ENCODE data around the gene SRP68. TPM values are rescaled to one million over a fixed set of nuclear protein-coding genes. Genes with fewer than 3 reads are reported as not detected.
"Not testable (repeated sequence)": the region's sequence is repeated elsewhere in the genome, so short reads cannot be mapped to it uniquely, and the experiment has no call there.

Gene SRP68
- total RNA-seq, 1 experiment from 2014 or later = 21.3 TPM

DNA sequence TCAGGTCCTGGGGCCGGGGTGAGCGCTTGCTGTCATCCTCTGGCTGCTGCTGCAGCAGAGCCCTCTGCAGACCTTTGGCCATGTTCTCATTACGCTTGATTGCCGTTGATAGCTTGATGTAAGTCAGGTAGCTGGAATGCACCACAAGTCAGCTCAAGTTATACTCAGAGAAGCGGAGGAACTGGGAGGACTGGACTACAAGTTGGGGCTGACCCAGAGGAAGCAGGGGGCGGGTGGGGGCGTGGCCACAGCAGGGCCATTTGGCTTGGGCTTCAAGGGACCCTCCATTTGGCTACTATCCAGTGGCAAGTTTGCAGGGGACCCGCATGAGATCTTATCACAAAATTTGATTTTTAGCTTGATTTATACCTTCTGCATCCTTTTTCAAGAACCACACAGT is 26.3 kb downstream of the SRP68 start:
- DNase-seq (ENCODE audit: low spot score) = no peak

DNA sequence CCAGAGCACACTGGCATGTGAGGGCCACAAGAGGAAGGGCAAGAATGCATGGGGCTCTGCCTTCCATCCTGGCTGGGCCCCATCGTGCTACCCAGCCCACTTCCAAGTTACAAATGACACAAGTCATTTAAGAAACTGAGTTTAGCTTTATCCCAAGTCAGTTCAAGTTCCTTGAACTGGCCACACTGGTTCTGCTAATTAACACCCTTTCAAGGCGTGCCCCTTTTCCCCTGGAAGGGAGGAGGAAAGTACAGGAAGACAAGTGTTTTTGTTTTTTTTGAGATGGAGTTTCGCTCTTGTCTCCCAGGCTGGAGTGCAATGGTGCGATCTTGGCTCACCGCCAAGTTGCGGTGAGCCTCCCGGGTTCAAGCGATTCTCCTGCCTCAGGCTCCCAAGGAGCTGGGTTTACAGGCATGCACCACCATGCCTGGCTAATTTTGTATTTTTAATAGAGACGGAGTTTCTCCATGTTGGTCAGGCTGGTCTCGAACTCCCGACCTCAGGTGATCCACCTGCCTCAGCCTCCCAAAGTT is 27.8 kb downstream of the SRP68 start:
- DNase-seq (ENCODE audit: low spot score) = not testable (repeated sequence)

DNA sequence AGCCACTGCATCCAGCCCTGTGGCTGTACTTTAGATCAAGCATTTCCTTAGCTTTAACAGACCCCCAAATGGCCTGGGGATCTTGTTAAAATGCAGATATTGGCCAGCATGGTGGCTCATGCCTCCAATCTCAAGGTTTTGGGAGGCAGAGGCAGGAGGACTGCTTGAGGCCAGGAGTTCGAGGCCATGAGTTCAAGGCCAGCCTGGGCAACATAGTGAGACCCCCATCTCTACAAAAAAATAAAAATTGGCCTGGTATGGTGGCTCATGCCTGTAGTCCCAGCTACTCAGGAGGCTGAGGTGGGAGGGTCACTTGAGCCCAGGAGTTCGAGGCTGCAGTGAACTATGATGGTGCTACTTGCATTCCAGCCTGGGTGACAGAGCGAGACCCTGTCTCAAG is 29.4 kb downstream of the SRP68 start:
- not testable (repeated sequence) for DNase-seq (ENCODE audit: low spot score)

DNA sequence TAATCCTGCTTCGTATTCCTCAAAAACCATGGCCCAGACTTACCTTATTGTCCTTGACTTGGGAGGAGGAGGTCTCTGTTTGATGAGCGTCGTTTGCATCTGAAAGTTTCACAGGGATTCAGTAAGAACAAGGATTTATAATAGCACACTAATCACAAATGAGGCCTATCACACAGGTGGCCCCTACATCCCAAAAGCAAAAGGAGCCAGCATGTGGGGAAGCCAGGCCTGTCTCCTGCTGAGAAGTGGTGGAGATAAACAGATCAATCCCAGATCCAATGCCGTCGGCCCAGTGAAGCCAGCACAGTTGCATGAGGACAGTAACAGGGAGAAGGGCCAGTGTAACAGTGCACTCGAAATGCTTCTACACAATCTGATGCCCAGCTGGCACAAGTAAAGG is 31.9 kb downstream of the SRP68 start:
- DNase-seq (ENCODE audit: low spot score) = no peak

DNA sequence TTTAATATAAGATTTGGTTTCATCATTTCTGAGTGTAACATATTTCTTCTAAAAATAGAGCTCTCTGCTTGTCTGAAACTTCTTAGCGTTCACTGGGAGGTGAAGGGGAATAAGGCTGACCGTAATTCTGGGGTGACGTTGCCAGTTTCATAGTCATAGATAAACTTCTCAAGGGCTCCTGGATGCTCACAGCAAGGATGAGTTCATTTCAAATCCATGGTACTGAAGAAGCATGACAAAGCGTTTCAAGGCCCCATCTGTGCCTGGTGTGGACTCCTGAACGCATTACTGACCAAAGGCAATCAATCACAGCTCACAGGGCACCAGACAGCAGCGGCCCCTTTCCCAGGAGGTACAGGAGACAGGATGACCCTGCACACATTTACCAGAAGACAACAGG is 33.2 kb downstream of the SRP68 start:
- DNase-seq (ENCODE audit: low spot score) = no peak

DNA sequence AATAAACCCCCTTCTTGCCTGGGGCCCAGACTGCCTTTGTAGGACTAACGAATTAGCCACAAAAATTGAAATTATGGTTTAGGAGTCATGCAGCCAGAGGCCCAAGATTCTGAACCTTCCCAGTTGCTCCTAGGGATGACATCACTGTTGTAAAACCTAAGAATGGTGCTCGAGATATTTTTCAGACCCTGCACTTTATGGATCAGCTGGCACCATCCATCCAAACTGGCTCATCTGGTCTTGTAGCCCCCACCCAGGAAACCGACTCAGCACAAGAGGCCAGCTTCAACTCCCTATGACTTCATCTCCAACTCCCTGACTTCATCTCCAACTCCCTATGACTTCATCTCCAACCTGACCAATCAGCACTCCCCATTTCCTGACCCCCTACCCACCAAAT is 34.3 kb downstream of the SRP68 start:
- no peak for DNase-seq (ENCODE audit: low spot score)

DNA sequence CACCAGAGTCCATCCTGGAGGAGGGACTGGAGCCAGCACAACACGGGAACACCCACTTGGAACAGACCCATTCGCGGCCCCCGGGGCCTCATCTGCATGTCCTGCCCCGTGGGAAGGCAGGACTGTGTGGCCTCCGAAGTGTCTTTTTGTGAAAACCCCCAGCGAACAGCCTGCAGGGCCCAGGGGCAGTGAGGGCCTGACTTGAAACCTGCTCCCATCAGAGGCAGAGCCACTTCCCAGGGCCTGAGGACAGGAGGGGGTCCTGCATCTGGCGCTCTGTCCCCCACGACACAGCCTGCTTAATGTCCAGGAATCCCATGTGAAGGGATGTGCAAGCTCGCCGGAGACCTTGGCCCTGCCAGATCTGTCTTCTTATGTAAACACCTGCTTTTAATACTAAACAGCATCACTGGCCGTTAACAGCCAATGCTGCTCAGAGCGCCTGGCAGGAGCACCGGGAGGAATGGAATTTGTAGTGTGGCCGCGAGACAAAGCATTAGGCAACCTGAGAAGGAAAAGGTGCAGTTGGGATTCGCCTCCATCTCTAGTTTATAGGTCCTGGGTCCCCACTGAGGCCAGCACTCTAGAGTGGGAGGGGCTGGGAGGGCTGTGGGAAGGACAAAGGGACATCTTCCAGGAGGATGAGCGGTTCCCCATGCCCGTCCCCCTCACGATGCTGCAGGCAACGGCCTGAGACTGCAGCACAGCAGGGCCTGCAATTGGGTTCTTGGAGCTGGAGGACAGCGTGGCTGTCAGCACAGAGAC is 35.6 kb downstream of the SRP68 start:
- DNase-seq (ENCODE audit: low spot score) = no peak

DNA sequence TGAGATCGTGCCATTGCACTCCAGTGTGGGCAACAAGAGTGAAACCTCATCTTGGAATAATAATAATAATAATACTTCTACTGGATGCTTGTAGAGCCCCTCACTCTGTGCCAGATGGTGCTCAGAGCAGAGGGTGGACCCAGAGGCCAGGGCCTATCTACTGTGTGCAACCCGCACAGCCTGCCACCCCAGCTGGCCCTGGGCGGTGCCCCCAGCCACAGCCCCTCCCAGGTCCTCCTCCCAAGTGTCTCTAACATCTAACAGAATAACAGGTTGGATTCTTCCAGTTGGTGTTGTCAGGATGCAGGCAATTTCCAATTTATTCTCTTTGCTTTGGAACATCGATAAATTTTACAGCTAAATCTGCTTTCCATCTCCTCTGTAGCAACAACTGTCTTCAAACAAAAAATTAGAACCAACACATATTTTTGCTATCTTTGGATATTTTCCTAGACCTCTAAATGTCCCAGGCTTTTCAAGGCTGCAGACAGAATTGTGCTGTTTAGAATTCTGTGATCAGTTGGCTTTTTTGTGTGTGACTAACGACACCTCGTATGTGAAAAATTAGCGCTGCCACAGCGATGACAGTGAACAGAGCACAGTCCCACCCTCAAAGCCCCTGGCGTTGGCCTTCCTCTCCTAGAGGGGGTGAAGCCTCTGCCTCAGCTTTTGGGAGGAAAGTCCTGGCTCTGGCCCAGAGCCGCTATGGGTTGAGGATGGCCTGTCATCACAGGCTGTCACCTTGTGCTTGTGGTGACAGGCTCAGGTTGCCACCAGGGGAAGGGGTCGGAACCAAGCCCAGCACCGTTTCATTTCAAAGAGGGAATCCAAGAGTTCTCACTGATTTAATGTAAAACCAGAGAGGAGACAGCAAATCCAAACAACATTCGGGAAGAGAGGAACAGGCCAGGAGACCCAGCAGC is 37.6 kb downstream of the SRP68 start:
- DNase-seq (ENCODE audit: low spot score) = no peak

DNA sequence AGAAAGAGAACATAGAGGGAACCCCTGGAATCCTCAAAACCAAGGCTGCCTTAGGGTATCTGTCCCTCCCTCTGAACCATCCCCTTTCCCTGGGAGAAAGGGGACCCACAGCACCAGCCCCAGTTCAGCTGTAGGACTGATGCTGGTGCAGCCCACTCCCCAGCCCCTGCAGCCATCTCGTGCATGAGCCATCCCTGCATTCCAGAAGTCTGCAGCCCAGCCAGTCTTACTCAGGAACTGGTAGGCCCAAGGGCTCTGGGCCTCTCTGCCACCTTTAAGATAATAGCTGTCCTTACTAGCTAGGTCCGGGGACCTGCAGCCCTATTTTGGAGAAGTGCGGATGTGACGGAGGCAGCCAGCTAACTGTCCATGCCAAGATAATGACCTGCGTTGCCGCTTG is 39.2 kb downstream of the SRP68 start:
- DNase-seq (ENCODE audit: low spot score) = no peak

DNA sequence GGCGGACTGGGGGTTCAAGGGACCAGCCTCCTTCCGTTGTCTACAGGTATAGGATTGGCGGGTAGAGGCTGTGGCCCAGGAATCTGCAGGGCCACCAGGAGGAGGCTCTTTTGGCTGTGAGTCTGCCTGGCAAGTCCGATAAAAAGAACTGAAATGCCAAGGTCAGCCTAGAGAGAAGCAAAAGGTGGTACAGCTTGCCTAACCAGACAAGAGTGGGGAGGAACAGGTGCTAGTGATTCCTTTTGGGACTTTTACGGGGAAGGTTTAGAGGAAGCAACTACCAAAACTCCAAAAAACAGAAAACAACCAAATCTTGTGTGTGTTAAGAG is 39.6 kb downstream of the SRP68 start:
- no peak for DNase-seq (ENCODE audit: low spot score)

DNA sequence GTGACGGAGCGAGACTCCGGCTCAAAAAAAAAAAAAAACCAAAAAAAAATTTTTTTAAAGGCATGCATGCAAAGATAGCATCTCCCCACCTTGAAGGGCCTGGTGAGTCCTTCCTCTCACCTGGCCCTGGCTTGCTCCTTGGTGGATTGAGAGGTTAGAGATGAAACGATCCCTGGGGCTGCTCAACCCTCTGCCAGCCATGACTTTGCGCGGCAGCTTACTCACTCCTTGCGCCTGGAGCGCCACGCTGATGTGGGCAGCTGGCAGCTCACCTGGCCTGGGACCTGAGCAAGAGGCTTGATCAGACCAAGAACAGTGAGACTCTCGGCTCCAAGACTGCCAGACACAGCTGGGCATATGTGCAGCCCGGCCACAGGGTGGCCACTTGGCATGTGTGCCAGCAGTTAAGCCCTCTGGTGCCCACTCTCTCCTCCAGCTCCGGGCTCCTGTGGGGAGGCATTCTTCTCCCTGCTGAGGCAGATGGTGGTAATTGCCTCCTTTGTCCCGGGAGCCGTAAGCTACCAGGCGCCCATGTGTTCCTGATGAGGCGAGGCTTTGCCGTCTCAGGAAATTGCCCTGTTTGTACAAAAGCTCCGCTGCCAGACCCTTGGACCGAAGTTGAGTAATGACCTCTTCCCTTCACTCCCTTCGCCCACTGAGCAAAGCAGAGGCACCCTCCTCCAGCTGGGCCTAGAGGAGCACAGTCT is 40.1 kb downstream of the SRP68 start:
- peak; percentile 57 for DNase-seq (ENCODE audit: low spot score)

DNA sequence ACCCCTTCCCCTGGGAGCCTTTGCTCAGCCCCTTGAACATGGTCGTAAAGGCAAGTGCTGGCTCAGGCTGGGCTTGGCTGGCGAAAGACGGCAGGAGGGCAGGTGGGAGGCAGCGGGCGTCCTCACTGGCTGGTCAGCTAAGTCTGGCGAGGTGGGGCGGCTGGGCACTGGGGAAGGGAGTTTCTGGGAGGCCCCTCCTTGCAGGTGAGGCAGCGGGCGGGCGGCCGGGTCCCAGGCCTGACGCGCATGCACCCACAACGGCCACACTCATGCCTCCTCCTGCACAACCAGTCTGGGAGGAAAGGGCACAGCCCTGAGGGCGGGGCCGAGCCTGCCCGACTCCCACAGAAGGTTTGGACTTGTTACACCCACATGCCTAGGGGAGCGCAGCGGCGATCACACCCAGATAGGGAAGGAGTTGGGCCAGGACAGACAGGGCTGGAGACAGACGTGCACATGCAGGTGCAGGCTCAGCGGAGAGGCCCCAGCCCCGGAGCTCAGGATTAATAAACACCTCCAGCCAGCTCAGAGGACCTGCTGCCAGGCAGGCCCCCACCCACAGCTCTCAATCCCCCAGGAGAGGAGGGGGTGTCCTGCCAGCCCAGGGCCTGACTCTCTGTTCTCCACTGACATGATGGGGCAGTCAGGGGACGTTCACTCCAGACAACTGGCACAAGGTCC is 45.0 kb downstream of the SRP68 start, which contains the start of gene EVPL:
Gene EVPL (minus strand): TSS at position 148 of the 681 bp plus-strand sequence. CDS start 108 bp downstream, at position 40.
- peak; percentile 91 for DNase-seq (ENCODE audit: low spot score)

DNA sequence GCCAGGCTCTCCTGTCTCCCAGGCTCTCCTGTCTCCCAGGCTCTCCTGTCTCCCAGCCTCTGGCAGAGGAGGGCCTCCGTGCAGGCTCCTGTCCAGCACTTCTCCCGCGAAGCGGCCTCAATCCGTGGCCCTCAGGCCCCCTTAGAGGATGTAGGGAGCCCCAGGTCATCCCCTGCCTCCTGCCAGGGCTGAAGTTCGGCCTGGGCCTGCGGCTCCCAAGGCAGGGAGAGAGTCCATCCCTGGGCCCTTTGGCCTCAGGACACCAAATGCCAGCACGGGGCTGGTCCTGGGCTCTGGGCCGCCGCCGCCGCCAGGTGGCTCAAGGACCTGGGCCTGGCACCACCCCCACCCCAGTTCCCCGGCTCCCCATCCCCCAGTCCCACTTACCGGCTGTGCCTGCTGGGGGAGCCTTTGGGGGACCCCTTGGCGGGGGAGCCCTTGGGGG is 45.6 kb downstream of the SRP68 start:
- peak; percentile 65 for DNase-seq (ENCODE audit: low spot score)

DNA sequence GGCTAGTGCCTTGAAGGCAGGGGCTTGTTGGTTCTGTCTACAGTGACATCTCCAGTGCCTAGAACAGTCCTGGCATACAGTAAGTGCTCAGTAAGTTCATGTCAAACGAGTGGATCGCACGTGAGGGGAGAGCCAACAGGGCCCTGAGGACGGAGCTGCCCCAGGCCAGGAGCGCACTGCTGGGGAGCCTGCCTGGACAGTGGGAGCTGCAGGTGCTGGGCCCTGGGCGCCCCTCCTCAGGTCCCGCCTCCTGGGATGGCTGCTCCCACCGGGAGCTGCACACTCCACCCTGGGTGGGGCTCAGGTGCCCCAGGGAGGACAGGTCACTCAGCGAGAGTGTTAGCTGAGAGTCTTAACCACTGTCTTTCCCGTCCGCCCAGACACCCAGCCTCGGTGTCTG is 47.0 kb downstream of the SRP68 start:
- DNase-seq (ENCODE audit: low spot score) = no peak

DNA sequence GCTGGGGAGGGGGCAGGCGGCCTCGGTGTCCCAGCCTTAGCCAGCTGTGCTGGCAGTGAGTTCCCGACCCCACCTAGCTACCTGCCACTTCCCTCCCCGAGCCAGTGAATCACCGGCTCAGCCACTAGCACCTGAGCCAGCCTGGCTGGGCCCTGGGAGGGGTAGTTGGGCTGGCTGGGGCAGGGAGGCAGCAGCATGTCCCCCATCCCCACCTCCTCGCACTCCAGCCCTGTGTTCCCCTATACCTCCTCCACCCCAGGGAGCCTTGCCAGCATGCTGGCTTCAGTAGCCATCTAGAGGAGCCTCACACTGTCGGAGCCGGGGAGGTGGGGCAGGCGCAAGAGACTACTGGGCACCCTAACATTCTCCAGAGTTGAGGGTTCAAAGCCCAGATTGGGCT is 48.0 kb downstream of the SRP68 start:
- no peak for DNase-seq (ENCODE audit: low spot score)

DNA sequence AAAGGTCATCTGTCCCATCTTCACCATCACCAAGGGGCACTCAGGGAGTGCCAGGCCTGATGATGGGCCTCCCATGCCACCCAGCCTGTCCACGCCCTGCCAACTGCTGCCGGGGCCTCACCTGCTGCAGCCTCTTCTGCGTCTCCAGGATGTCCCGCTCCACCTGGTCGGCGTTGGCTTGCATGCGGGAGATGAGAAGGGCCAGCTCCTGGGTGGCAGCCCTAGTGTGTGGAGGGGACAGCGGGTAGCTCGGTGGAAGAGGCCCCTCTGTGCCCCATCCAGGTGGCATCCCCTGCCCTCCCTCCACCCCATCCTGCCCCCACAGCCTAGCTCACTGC is 48.4 kb downstream of the SRP68 start:
- DNase-seq (ENCODE audit: low spot score) = no peak

DNA sequence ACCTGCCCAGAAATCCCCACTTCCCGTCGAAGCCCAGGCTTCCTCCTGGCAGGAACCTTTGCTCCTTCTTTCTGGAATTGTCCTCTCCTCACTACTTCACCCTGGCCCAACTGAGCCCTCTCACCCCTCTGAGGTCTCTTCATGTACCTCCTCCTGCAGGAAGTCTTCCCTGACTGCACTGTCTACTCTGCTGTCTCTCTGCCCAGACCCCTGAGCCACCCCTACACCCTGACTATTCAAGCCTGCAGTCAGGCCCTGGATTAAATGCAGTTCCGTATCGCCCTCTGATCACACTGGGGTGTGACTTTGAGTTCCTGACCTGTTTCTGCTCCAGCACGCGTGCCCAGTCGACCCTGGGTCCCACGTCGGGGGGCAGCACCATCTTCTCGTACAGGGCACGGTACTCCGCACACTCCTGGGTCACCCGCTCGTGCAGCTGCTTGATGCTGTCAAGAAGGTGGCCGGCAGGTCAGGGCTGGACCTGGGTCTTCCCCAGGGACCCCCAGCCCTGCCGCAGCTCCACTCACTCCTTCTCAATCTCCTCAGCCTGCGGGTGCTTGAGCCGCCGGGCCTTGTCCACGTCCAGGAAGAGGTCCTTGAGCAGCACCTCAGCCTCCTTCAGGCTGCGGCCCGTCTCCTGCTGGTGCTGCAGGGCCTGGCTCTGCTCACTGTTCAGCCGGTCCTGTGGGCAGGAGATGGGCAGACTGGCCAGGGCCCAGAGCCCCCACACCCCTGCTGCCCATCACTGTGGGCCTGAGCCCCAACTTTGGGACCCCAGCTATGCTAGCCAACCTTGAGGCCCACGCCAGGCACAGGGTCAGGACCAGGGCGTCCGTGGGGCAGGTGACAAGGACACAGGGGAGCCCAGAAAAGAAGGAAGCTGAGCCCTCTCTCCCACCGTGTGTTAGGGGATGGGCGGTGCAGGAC is 49.1 kb downstream of the SRP68 start:
- DNase-seq (ENCODE audit: low spot score) = no peak

DNA sequence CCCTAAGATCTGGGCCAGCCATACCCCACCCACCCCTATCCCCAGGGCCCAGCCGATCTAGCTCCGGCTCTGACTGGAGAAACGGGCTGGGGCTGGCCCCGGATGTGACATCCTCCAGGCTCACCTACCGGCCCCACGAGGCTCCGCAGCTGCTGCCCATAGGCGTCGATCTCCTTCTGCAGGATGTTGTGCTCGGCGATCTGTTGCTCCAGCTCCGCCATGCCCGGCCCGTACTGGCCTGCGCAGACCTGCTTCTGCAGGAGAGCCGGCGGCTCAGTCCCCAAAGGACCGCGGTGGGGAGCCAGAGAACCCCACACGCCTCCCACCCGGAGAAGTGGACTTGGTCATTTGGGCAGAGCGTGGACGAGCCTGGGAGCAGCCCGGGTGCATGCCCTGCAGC is 50.0 kb downstream of the SRP68 start:
- DNase-seq (ENCODE audit: low spot score) = no peak

DNA sequence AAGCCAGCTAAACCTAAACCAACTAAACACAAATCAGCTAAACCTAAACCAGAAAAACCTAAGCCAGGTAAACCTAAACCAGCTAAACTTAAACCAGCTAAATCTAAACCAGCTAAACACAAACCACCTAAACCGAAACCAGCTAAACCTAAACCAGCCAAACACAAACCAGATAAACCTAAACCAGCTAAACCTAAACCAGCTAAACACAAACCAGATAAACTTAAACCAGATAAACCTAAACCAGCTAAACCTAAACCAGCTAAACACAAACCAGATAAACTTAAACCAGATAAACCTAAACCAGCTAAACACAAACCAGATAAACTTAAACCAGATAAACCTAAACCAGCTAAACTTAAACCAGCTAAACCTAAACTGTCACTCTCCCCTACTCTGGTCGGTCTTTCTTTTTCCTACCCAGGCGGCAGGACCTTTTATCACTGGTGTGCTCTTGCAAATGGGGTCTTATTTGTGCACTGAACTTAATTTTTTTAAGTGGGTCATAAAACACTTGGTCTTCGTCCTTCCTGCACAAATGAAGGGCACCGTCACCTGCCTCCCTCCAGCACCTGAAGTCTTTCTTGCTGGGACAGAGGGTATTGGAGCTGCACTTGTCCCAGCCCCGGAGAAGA is 52.4 kb downstream of the SRP68 start:
- no peak for DNase-seq (ENCODE audit: low spot score)

DNA sequence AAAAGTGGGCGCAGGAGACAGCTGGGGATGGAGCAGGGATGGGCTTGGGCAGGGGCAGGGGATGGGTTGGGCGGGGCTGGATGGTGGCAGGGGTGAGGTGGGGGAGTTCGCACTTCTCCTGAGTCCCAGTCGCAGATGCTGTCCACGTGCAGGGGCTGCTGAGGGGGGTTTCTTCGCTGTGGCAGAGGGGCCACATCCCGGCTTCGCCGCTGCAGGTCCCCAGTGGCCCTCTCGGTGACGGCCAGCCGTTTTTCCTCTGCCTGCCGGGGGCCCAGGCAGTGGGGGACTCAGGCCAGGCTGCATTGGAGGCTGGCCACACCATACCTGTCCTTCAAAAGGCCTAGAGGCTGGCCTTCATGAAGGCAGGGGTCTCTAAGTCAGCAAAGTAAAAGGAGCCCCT is 53.5 kb downstream of the SRP68 start:
- no peak for DNase-seq (ENCODE audit: low spot score)

Measured in HT-29 (cell line).